ENCODE measurements around the gene PRPF6.

Gene PRPF6

DNA sequence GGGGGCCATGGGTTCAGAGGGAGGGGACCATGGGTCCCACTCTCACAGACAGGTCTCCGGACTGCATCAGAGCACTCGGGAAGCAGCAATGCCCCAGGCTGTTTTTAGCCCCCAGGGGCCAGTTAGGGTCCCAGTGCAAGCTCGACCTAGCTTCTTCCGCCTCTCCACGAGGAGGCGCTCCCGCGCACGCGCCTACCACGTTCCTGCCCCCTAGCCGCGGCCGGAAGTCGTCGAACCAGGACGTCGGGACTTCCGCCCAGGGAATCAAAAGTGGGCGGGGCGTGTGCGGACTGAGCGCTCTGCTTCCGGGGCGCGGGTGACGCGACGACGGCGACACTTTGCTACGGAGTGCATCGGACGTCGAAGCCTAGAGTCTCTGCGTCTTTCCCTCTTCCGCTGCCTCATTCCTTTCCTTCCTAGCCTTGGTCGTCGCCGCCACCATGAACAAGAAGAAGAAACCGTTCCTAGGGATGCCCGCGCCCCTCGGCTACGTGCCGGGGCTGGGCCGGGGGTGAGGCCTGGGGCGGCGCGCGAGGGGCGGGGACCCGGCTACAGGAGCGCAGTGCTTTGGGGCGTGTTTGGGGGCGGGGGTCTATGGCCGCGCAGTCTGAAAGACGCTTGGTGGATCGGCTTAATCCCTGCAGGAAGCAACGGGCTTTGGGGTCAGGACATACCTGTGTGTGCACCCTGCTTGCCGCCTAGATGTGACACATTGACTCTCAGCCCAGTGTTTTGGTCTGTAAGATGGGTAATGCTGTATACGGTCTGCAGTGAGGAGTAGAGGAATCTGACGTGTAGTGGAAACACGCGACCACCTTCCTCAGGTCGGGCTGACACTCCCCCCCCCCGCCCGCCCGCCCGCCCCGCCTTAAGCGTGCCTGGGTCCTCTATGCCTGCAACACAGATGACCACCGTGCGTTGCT, at the start of gene PRPF6:
Gene PRPF6 (plus strand): TSS at position 327 of the 923 bp plus-strand sequence. CDS start 114 bp downstream, at position 441.
- DNase-seq = peak; percentile 96

- DNase-seq = no peak
These were observed 49.2 kb upstream of the PRPF6 start for GRCh38 chr20:63931735-63932134.

DNA sequence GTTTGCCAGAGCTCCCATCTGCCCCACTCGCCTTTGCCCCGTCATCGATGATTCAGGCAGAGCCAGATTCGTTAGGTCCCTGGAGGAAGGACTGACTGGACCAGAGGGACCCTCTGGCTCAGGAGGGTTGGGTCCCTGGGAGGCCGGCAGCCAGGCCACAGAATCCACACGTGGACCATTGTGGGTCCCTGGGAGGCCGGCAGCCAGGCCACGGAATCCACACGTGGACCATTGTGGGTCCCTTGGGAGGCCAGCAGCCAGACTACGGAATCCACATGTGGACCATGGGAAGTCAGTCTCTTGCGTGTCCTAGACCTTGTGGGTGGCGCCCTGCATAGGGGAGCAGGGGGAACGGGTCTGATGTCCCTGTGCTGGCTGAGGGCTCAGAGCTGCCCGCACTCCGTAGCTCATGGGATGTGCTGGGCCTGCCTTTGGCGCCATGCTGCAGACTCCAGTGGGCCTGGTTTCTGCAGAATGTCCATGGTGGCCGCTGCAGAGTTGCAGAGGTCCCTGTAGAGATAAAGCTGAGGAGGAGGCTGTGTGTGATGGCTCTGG, 48.2 kb upstream of the PRPF6 start:
- no peak for DNase-seq

- no peak for DNase-seq
These were observed 47.3 kb upstream of the PRPF6 start for GRCh38 chr20:63933646-63934045.

GRCh38 chr20:63934271-63935068, 46.5 kb upstream of the PRPF6 start:
- no peak for DNase-seq

GRCh38 chr20:63935447-63935846, 45.5 kb upstream of the PRPF6 start:
- no peak for DNase-seq

GRCh38 chr20:63937596-63937995, 43.3 kb upstream of the PRPF6 start:
- no peak for DNase-seq

- no peak for DNase-seq
These were observed 41.6 kb upstream of the PRPF6 start for GRCh38 chr20:63939061-63939935.

- no peak for DNase-seq
These were observed 40.9 kb upstream of the PRPF6 start for GRCh38 chr20:63940071-63940471.

DNA sequence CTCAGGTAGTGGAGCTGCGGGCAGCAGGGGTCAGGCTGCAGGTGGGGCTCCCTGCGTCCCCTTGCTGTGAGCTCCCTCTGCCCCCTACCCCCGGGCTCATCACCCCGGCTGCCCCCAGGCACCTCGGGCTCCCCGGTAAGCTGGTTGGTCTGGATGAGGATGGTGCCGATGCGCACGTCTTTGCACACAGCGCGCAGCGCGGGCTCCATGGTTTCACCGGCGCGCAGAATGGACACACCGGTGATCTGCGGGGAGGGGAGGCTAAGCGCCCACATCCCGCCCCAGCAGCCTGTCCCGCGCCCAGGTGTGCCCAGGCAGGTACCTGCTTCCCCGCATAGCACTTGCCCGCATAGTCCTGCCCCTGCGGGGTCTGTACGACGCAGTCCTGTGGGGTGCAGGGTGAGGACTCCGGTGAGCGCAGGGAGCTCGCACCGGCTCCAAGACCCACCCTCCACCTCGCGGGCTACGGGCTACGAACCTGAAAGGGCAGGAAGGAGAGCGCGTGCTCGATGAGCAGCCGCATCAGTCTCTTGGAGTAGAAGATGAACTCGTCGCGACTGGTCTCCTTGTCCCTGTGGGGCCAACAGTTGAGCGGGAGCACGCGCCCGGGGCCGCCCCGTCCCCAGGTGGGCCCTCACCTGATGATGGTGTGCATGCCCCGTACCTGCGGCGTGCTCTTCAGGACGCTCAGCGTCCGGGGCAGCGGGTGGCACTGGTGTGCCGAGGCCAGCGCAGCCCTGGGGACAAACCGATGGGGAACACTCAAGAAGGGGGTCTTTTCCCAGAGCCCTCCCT, 40.3 kb upstream of the PRPF6 start:
- DNase-seq = no peak

DNA sequence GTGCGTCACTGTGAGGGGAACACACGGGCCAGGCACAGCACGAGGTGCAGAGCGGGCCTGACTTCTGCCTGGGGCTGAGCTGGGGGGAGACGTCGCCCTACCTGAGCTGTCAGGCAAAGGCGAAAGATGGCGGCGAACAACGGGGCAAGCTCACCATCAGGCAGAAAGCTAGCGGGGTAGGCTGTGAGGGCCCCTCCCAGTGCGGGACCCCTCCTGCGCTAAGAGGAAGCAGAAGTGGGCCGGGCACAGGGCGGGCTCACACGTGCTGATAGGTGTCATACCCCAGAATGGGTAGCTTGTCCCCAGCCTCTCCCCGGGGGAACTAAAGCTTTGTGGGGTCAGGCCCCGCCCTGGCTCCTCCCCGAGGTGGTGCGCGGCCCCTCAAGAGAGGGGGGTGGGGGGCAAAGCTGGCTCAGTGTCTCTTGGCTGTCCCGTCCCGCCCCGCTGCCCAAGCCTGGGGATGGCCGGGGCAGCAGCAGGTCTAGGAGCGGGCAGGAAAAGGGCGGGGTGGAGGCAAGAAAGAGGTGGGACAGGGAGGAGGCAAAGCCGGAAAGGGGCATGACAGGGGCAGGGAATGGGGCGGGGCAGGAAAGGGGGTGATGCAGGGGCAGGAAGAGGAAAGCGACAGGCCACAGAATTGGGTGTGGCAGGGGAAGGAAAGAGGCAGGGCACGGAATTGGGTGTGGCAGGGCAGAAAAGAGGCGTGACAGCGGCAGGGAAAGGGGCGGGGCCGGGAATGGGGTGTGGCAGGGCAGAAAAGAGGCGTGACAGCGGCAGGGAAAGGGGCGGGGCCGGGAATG, 39.5 kb upstream of the PRPF6 start:
- peak; percentile 85 for DNase-seq

GRCh38 chr20:63942250-63942951, 38.5 kb upstream of the PRPF6 start:
- DNase-seq = no peak

DNA sequence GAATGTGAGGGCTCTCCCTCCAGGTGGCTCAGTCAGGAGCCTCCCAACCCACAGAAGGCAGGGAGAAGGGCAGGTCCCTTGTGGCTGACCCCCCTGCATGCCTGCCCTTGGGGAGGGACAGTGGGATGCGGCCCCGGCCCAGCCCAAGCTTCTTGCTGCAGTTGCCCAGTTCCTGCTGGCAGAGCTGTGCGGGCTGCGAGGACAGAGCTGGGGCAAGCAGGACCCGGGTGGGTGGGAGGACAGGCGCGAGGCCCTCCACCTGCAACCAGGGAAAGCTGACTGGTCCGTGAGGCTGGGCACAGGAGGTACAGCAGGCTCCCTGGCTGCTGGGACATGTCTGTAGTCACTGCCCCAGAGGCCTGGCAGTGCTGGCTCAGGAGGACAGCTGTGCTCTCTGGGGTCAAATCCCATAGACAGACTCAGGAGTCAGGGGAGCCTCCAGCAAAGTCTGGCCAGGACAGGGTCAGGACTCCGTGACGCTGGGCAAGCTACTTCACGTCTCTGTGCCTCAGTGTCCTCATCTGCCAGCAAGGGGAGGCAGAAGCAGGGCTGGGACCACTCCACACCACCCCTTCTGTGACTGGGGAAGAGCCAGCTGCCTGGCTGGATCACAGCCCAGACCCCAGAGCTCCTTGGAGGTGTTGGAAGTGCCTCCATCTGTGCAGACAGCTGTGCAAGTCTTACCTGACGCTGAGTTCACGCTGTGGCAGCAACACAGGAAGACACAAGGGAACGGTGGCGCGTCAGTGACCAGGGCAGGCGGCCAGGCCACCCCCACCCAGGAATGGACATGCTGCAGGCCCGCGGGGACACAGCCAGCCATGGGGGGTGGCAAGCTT, 37.7 kb upstream of the PRPF6 start:
- DNase-seq = no peak

DNA sequence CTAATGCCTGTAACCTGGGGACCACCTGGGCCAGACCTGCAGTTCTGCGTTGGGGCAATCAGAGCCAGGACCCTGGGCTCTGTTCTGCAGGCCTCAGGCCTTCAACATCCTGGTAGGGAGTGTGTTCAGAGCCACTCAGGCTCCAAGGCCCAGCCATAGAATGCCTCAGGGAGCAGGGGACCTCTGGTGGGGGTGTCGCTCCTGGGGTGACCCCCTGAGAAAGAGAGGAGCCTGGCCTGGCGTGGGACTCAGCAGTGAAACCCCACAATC, 37.2 kb upstream of the PRPF6 start:
- DNase-seq = no peak

- DNase-seq = no peak
These were observed 36.6 kb upstream of the PRPF6 start for GRCh38 chr20:63944078-63944941.

DNA sequence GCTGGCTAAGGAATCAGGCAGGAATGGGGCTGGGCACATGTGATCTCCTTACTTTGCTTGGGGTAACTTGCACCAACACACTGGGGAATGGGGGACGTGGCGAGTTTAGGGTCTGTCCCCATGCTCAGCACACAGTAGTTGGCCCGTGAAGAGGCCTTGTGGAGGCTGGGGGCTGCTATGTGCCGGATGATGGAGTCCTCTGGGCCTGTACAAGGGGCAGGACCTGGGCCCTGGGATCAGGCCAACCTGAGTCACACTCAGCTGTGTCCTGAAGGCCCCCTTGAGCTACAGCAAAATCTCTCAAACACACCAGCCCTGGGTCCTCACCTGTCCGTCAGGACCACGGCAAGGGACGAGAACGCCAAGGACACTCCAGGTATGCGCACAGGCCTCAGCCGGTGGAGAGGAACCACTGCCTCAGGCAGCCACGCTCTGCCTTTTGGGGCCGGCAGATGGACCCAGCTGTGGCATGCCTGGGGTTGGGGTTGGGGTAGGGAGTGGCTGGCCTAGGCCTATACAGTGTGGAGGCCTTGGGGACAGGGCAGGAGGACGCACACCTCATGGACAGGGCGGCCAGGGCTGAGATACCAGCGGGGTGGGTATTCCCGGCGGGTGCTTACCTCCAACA, 35.8 kb upstream of the PRPF6 start:
- DNase-seq = no peak

GRCh38 chr20:63945921-63946920, 34.7 kb upstream of the PRPF6 start:
- no peak for DNase-seq

Measured in CD4-positive, alpha-beta T cell treated with Interferon gamma for 1 hour (primary cell).